Middle frontal gyrus (tissue), 1 donor: Measurements from ENCODE around the gene RRN3.
"Not testable (repeated sequence)": the region's sequence is repeated elsewhere in the genome, so short reads cannot be mapped to it uniquely, and the experiment has no call there.

ENCODE experiments used
- DNase-seq: peaks from one replicate; pipeline ENCODE4 v3.0.0-alpha.2; 2015; ENCODE audit warnings: low spot score; ENCODE audit errors: extremely low spot score

Gene RRN3

GRCh38 chr16:15028345-15028715 is 65.7 kb downstream of the RRN3 start:
- not testable (repeated sequence) for DNase-seq

GRCh38 chr16:15027503-15028344 is 66.3 kb downstream of the RRN3 start:
- not testable (repeated sequence) for DNase-seq

GRCh38 chr16:15027051-15027450 is 67.0 kb downstream of the RRN3 start:
- DNase-seq: not testable (repeated sequence)

- not testable (repeated sequence) for DNase-seq
These were observed 68.7 kb downstream of the RRN3 start for GRCh38 chr16:15025234-15025951.

GRCh38 chr16:15024858-15025199 is 69.2 kb downstream of the RRN3 start:
- DNase-seq: not testable (repeated sequence)

GRCh38 chr16:15023381-15024077 is 70.5 kb downstream of the RRN3 start:
- DNase-seq: not testable (repeated sequence)

GRCh38 chr16:15022194-15022593 is 71.9 kb downstream of the RRN3 start:
- DNase-seq: not testable (repeated sequence)

- not testable (repeated sequence) for DNase-seq
These were observed 72.6 kb downstream of the RRN3 start for GRCh38 chr16:15021429-15021828.

GRCh38 chr16:15016951-15017580 is 77.0 kb downstream of the RRN3 start:
- DNase-seq: not testable (repeated sequence)

GRCh38 chr16:15016354-15016753 is 77.7 kb downstream of the RRN3 start:
- DNase-seq: not testable (repeated sequence)

- not testable (repeated sequence) for DNase-seq
These were observed 78.4 kb downstream of the RRN3 start for GRCh38 chr16:15015671-15016070.

- not testable (repeated sequence) for DNase-seq
These were observed 81.1 kb downstream of the RRN3 start for GRCh38 chr16:15012941-15013340.
